SK-N-SH (cell line): ENCODE data around the gene YBX2. TPM values are rescaled to one million over a fixed set of nuclear protein-coding genes. Genes with fewer than 3 reads are reported as not detected.

ENCODE experiments used
- CTCF ChIA-PET: fragments of 300-600, 350-600 bp; formaldehyde crosslinking; extraction: SDS; loops from one replicate; lab custom pipeline; 2021; lab: Yijun Ruan, JAX
- POLR2A ChIA-PET: fragments of 350-600 bp; sonication (Branson Sonifier 250); formaldehyde crosslinking; extraction: SDS; loops from one replicate; lab custom pipeline; 2020; ENCODE audit warnings: antibody characterized with exemption, inconsistent platforms; lab: Yijun Ruan, JAX
- DNase-seq: peaks from one replicate; pipeline ENCODE4 v3.0.0; 2012
- H2AFZ ChIP-seq: fragments of 200-600 bp; sonication (generic); 2 replicates; pipeline ENCODE4 v1.8.1; 2016; ENCODE audit warnings: antibody characterized with exemption, mild to moderate bottlenecking, low read depth
- H3F3A ChIP-seq: fragments of 200-600 bp; sonication (generic); replicated peaks from 2 replicates; pipeline ENCODE3; 2016; ENCODE audit warnings: antibody characterized with exemption, mild to moderate bottlenecking; ENCODE audit not compliant: insufficient read depth
- H3K27ac ChIP-seq, 2 experiments: fragments of 200-500 bp in 1 of 2; fragments of 200-600 bp in 1 of 2; sonication (Bioruptor generic) in 1 of 2; sonication (generic), shearing (Covaris generic) in 1 of 2; 2 replicates each; pipeline versions ENCODE4 v1.5.1 to v1.6.1; 2014 to 2016; ENCODE audit warnings: low read depth in 2 of 2, inconsistent platforms in 1 of 2, low read length in 1 of 2, mild to moderate bottlenecking in 1 of 2, mixed read lengths in 1 of 2
- H3K27me3 ChIP-seq: fragments of 200-600 bp; sonication (generic), shearing (Covaris generic); 2 replicates; pipeline ENCODE4 v1.6.1; 2016; ENCODE audit warnings: mixed run types; ENCODE audit not compliant: insufficient read depth
- H3K36me3 ChIP-seq, 2 experiments: fragments of 200-500 bp in 1 of 2; fragments of 200-600 bp in 1 of 2; sonication (Bioruptor generic) in 1 of 2; sonication (generic) in 1 of 2; replicated peaks in 1 of 2; 2 replicates each; pipeline versions ENCODE3 to v1.5.1; 2014 to 2016; ENCODE audit warnings: low read length in 1 of 2, mild to moderate bottlenecking in 1 of 2; ENCODE audit not compliant: insufficient read depth in 2 of 2, control insufficient read depth in 1 of 2
- H3K4me1 ChIP-seq, 2 experiments: fragments of 200-500 bp in 1 of 2; fragments of 200-600 bp in 1 of 2; sonication (Bioruptor generic) in 1 of 2; sonication (generic), shearing (Covaris generic) in 1 of 2; 2 replicates each; pipeline versions ENCODE4 v1.5.1 to v1.6.1; 2014 to 2016; ENCODE audit warnings: low read depth in 1 of 2, low read length in 1 of 2, mixed run types in 1 of 2; ENCODE audit not compliant: insufficient read depth in 2 of 2, control insufficient read depth in 1 of 2
- H3K4me2 ChIP-seq: fragments of 200-600 bp; sonication (generic), shearing (Covaris generic); 2 replicates; pipeline ENCODE4 v1.6.1; 2017; ENCODE audit warnings: mixed run types
- H3K4me3 ChIP-seq, 2 experiments: fragments of 200-500 bp in 1 of 2; fragments of 200-600 bp in 1 of 2; sonication (Bioruptor generic) in 1 of 2; sonication (generic), shearing (Covaris generic) in 1 of 2; 2 replicates each; pipeline versions ENCODE4 v1.5.1 to v1.8.1; 2014 to 2016; ENCODE audit warnings: low read depth in 2 of 2, inconsistent platforms in 1 of 2, low read length in 1 of 2, mild to moderate bottlenecking in 1 of 2, mixed read lengths in 1 of 2, moderate library complexity in 1 of 2
- H3K79me2 ChIP-seq: fragments of 200-600 bp; sonication (generic); 2 replicates; pipeline ENCODE4 v1.8.1; 2017; ENCODE audit warnings: mild to moderate bottlenecking; ENCODE audit not compliant: insufficient read depth
- H3K9ac ChIP-seq: fragments of 200-600 bp; sonication (generic); 2 replicates; pipeline ENCODE4 v1.6.1; 2017; ENCODE audit warnings: mixed run types
- H3K9me2 ChIP-seq: fragments of 200-600 bp; sonication (generic); 2 replicates; pipeline ENCODE4 v1.6.1; 2017; ENCODE audit warnings: mixed run types
- H3K9me3 ChIP-seq: fragments of 200-600 bp; sonication (generic); 2 replicates; pipeline ENCODE4 v1.6.1; 2017; ENCODE audit warnings: mixed run types, mild to moderate bottlenecking, moderate library complexity
- H4K20me1 ChIP-seq: fragments of 200-600 bp; sonication (generic); 2 replicates; pipeline ENCODE4 v1.6.1; 2017; ENCODE audit warnings: mild to moderate bottlenecking, mixed run types; ENCODE audit not compliant: insufficient read depth
- CHD2 ChIP-seq: fragments of 150-350 bp; IDR thresholded peaks from 2 replicates; pipeline ENCODE4 v1.6.1; 2018; ENCODE audit warnings: low read length; ENCODE audit not compliant: partially characterized antibody
- ELF1 ChIP-seq: IDR thresholded peaks from 2 replicates; pipeline ENCODE4 v1.4.0; 2012
- FOSL2 ChIP-seq: IDR thresholded peaks from 2 replicates; pipeline ENCODE4 v1.4.0; 2012; ENCODE audit warnings: low read depth, mild to moderate bottlenecking, moderate library complexity, borderline replicate concordance
- FOXJ3 ChIP-seq: sonication (generic); formaldehyde crosslinking; IDR thresholded peaks from 2 replicates; pipeline ENCODE4 v1.5.1; 2020; ENCODE audit warnings: mild to moderate bottlenecking, missing genetic modification reagents
- GATA2 ChIP-seq: sonication (generic); formaldehyde crosslinking; IDR thresholded peaks from 2 replicates; pipeline ENCODE4 v1.5.0; 2020; ENCODE audit warnings: mild to moderate bottlenecking, missing genetic modification reagents
- NFIC ChIP-seq: IDR thresholded peaks from 2 replicates; pipeline ENCODE4 v1.4.0; 2012; ENCODE audit warnings: borderline replicate concordance
- NRF1 ChIP-seq: IDR thresholded peaks from 2 replicates; pipeline ENCODE4 v1.6.1; 2012; ENCODE audit warnings: low read depth, mild to moderate bottlenecking, low read length
- POLR2AphosphoS5 ChIP-seq: IDR thresholded peaks from 2 replicates; pipeline ENCODE4 v1.6.1; 2012; ENCODE audit warnings: low read depth, low read length
- RAD21 ChIP-seq: IDR thresholded peaks from 2 replicates; pipeline ENCODE4 v1.6.1; 2012; ENCODE audit warnings: mild to moderate bottlenecking, low read length
- RCOR1 ChIP-seq: fragments of 150-350 bp; IDR thresholded peaks from 2 replicates; pipeline ENCODE4 v1.6.1; 2017; ENCODE audit warnings: antibody characterized with exemption, low read length
- RFX5 ChIP-seq: IDR thresholded peaks from 2 replicates; pipeline ENCODE4 v1.6.1; 2012; ENCODE audit warnings: mild to moderate bottlenecking, improper control_type of control experiment, low read length
- TCF12 ChIP-seq: IDR thresholded peaks from 2 replicates; pipeline ENCODE4 v1.4.0; 2012
- YY1 ChIP-seq: IDR thresholded peaks from 2 replicates; pipeline ENCODE4 v1.4.0; 2012; ENCODE audit warnings: low read depth, mild to moderate bottlenecking
- WGBS: methylation state at CpG from one replicate; pipeline ENCODE4 v1.1.6; 2017; ENCODE audit warnings: low lambda C conversion rate; 5-methylcytosine and 5-hydroxymethylcytosine counted together
- polyA plus RNA-seq, 3 experiments: library from polyadenylated mRNA; depleted of rRNA; stranded (reverse); fragments of >200 nt; gene quantifications; 2 replicates each; pipeline ENCODE4 v1.2.3, GENCODE V29; 2012
- TF ChIP-seq, protein P1 (sequence below): IDR thresholded peaks from 2 replicates; pipeline ENCODE4; 2012
- TF ChIP-seq, protein P2 (sequence below): fragments of 150-350 bp; IDR thresholded peaks from 2 replicates; pipeline ENCODE4 v1.6.1; 2016; ENCODE audit warnings: mild to moderate bottlenecking, low read depth, low read length
- TF ChIP-seq, protein P3 (sequence below): IDR thresholded peaks from 2 replicates; pipeline ENCODE4 v1.4.0; 2012; ENCODE audit warnings: low read depth, borderline replicate concordance
- TF ChIP-seq, protein P4 (sequence below): IDR thresholded peaks from 2 replicates; pipeline ENCODE4 v1.4.0; 2012; ENCODE audit warnings: low read depth, borderline replicate concordance
- TF ChIP-seq, protein P5 (sequence below): fragments of 200-600 bp; sonication (generic); IDR thresholded peaks from 2 replicates; pipeline ENCODE4 v1.6.1; 2017; ENCODE audit warnings: antibody characterized with exemption, mild to moderate bottlenecking, moderate library complexity

YBX2 gene
- polyA plus RNA-seq, 1 of the 3 experiments (the other 2 are of a cell fraction) = 0.54 TPM

DNA sequence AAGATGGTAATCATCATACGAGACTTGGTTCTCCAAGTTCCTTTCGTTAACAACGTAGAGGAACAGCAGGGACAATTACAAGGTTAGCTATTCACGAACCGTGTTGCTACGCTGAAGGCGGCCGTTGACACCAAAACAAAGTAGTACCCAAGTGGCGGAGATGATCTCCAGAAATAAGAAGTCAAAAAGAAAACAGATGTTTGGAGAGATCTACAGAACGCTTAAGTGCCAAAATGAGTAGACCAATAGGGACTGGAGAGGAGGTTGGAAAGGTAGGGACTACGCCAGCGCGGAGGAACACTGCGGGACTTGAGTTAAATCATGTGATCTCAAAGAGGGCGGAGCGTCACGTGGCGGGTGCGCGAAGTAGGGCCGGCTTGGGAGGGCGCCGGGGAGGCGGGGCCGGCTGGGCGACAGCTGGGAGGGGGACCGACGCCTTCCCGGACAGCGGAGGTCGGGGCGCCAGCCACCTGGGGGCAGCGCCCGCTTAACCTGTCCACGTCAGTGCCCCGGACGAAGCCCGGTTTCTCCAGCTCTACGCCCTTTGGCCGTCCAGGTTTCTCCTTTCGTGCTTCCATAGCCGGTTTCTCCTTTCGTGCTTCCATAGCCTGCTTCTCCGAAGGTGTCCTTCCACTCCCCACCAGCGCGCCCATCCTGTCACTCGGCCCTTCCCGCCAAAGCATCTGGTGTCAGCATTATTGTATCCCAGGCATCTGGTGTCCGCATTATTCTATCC lies 51.6 kb downstream of the YBX2 start (continued):
- TF ChIP-seq NRF1 (no peak), FOXJ3 (no peak), POLR2AphosphoS5 (peak; percentile 79; the same call in 1 of the 2 replicates), ELF1 (peak; percentile 85), GATA2 (CRISPR knock-in tag) (no peak), CHD2 (peak; percentile 97), TCF12 (0 out of 2 replicates have a peak, but pooled peaks have one; percentile 6), NFIC (no peak; the same call in 1 of the 2 replicates), RAD21 (no peak), RCOR1 (no peak)
- TF ChIP-seq, protein P1, sequence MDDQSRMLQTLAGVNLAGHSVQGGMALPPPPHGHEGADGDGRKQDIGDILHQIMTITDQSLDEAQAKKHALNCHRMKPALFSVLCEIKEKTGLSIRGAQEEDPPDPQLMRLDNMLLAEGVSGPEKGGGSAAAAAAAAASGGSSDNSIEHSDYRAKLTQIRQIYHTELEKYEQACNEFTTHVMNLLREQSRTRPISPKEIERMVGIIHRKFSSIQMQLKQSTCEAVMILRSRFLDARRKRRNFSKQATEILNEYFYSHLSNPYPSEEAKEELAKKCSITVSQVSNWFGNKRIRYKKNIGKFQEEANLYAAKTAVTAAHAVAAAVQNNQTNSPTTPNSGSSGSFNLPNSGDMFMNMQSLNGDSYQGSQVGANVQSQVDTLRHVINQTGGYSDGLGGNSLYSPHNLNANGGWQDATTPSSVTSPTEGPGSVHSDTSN = peak; percentile 89
- TF ChIP-seq, protein P2, sequence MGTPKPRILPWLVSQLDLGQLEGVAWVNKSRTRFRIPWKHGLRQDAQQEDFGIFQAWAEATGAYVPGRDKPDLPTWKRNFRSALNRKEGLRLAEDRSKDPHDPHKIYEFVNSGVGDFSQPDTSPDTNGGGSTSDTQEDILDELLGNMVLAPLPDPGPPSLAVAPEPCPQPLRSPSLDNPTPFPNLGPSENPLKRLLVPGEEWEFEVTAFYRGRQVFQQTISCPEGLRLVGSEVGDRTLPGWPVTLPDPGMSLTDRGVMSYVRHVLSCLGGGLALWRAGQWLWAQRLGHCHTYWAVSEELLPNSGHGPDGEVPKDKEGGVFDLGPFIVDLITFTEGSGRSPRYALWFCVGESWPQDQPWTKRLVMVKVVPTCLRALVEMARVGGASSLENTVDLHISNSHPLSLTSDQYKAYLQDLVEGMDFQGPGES = no peak
- TF ChIP-seq, all 33 proteins: peak for 19

DNA sequence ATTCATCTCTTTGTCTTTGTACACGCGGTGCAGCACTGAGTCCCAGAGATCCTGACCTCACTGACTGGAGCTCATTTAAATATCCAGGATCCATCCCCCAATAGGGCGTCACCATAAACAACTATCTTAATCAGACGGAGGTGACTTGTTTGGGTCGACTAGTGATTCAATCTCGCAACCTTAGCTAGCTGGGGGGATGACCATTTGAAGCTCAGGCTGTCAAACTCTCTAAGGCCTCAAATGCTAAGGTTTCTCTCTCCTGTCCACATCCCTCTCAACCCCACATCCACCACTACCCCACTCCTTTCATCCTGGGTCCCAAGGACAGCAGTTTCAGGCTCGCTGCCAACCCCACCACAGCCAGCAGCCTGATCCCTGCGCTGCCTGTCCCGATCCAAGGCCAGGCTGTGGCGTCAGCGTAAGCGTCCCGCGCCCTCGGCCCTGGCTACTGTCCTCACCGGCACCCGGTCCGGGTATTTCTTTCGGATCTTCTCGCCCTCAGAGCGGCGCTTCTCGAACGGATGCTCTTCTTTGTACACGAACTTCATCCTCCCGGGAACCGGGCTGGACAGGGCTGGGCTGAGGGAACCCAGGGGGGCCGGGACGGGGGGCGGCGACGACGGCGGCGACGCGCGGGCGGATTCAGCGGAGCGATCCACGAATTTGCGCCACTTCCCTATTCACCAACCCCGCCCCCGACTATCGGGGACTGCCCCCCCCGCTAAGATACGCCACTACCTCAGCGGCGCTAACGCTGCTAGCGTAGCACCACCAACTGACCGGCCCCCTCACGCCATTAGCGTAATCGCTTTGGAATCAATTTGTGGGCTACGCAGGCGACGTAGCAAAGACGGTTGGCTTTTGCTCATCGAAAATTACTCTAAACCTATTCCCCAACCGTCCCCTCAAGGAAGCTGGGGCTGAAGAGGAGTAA lies 52.4 kb downstream of the YBX2 start, which contains the start of gene GABARAP:
TSS of gene GABARAP (minus strand) at position 667 of the 934 bp plus-strand sequence. CDS start at position 548, 119 bp downstream.
- H3K36me3 ChIP-seq = peaks cover 34 to 46% of the 10 kb centered on the region in 2 experiments
- WGBS = under 1% methylated on average over 43 of the region's 62 CpGs
- H3K27ac ChIP-seq = peak within 1 kb of the TSS; percentile 88 to 99
- ChIA-PET POLR2A (interaction anchor here (0.6 to 1.8 kb wide), 7 partner anchors 8 to 342 kb away, joined by 3 to 7 read pairs (median 5); partner anchors contain the start of genes ACADVL, CTDNEP1, DLG4 and DVL2), CTCF (interaction anchor here (0.6 to 5.6 kb wide), 11 partner anchors 9 to 319 kb away, joined by 3 to 35 read pairs (median 5); partner anchors contain the start of genes ACADVL, CTDNEP1, DLG4 and ELP5)
- peak within 1 kb of the TSS; percentile 79 for H3K4me2 ChIP-seq
- H3K9ac ChIP-seq = peak within 1 kb of the TSS; percentile 97
- H3K27me3 ChIP-seq = no peaks in the 10 kb centered on the region
- peaks cover 5% of the 10 kb centered on the region; the same call in 1 of the 2 replicates for H4K20me1 ChIP-seq
- H2AFZ ChIP-seq = peak within 1 kb of the TSS; percentile 54
- no peaks in the 10 kb centered on the region for H3K9me2 ChIP-seq
- peak within 1 kb of the TSS; percentile 80 to 98 for H3K4me3 ChIP-seq
- H3K79me2 ChIP-seq = peaks cover 57% of the 10 kb centered on the region
- H3F3A ChIP-seq = peaks cover 47% of the 10 kb centered on the region
- no peaks in the 10 kb centered on the region for H3K9me3 ChIP-seq
- peaks cover 16 to 24% of the 10 kb centered on the region in 2 experiments for H3K4me1 ChIP-seq
- peak; percentile 86 for DNase-seq
- TF ChIP-seq FOXJ3 (no peak), RCOR1 (no peak), ELF1 (peak; percentile 94), RFX5 (no peak), FOSL2 (no peak), NFIC (peak; percentile 52), YY1 (no peak), NRF1 (no peak), CHD2 (peak; percentile 94)
- TF ChIP-seq, protein P3, sequence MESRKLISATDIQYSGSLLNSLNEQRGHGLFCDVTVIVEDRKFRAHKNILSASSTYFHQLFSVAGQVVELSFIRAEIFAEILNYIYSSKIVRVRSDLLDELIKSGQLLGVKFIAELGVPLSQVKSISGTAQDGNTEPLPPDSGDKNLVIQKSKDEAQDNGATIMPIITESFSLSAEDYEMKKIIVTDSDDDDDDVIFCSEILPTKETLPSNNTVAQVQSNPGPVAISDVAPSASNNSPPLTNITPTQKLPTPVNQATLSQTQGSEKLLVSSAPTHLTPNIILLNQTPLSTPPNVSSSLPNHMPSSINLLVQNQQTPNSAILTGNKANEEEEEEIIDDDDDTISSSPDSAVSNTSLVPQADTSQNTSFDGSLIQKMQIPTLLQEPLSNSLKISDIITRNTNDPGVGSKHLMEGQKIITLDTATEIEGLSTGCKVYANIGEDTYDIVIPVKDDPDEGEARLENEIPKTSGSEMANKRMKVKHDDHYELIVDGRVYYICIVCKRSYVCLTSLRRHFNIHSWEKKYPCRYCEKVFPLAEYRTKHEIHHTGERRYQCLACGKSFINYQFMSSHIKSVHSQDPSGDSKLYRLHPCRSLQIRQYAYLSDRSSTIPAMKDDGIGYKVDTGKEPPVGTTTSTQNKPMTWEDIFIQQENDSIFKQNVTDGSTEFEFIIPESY = no peak
- TF ChIP-seq, protein P4, sequence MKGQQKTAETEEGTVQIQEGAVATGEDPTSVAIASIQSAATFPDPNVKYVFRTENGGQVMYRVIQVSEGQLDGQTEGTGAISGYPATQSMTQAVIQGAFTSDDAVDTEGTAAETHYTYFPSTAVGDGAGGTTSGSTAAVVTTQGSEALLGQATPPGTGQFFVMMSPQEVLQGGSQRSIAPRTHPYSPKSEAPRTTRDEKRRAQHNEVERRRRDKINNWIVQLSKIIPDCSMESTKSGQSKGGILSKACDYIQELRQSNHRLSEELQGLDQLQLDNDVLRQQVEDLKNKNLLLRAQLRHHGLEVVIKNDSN = peak; percentile 84
- TF ChIP-seq, protein P5, sequence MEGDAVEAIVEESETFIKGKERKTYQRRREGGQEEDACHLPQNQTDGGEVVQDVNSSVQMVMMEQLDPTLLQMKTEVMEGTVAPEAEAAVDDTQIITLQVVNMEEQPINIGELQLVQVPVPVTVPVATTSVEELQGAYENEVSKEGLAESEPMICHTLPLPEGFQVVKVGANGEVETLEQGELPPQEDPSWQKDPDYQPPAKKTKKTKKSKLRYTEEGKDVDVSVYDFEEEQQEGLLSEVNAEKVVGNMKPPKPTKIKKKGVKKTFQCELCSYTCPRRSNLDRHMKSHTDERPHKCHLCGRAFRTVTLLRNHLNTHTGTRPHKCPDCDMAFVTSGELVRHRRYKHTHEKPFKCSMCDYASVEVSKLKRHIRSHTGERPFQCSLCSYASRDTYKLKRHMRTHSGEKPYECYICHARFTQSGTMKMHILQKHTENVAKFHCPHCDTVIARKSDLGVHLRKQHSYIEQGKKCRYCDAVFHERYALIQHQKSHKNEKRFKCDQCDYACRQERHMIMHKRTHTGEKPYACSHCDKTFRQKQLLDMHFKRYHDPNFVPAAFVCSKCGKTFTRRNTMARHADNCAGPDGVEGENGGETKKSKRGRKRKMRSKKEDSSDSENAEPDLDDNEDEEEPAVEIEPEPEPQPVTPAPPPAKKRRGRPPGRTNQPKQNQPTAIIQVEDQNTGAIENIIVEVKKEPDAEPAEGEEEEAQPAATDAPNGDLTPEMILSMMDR = no peak
- TF ChIP-seq, protein P2 = no peak
